Kasumi-1 (cell line): ENCODE results near the gene KATNB1.
"Not testable (repeated sequence)": the region's sequence is repeated elsewhere in the genome, so short reads cannot be mapped to it uniquely, and the experiment has no call there.

Experiments used
- DNase-seq, 2 experiments: peaks; one replicate each; lab custom pipeline; 2025; lab: John Stamatoyannopoulos, UW

KATNB1 gene

GRCh38 chr16:57773019-57773418, 37.4 kb downstream of the KATNB1 start:
- no peak for DNase-seq

DNA sequence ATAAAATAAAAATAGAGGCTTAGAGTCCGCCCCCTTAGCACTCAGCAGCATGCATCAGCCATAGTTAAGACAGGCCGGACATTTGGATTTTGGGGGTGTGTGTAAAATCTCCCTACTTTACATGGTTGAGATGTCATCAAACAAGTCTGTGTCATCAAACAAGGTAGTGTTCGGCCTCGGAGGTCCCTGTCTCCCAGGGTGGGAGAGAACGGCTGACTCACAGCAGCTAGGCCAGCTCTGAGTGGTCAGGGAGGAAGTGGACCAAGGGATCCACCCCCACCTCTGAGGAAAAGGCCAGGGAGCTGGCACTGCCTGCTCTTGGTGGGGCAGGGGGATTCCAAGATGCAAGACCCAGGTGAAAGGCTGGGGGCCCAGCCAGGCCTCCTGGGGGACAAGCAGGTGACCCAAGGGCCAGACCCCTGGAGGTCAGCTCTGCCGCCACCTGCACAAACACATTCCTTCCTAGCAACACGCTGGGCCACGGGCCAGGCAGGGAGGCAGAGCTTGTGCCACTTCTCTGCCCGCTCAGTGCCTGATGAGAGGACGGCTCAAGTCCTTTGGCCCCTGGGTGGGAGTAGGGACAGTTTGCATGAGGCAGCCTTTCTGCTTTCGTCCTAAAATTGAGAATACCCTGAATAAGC, 38.2 kb downstream of the KATNB1 start:
- no peak for DNase-seq

DNA sequence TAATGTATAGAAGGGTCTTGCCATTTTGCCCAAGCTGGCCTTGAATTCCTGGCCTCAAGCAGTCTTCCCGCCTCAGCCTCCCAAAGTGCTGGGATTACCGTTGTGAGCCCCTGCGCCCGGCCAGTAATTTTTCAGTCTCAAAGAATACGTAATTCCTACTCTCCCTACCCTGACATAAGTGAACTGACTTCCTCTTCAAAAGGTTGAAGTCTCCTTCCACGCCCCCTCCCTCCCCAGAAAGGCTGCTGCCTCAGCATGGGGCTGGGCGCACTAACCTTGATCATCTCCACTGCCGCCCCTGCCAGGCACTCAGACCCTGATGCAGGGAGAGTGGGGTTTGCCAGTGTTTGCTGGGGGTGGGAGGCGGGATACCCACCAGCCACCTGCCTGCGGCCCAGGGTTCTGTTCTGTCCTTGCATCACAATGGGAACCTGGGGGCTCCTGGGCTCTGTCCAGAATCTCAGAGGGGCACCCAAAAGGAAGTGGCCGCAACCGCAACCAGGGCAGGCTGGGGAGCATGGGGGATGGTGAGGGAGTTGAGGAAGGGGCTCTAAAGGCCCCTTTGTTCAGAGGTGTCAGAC, 39.2 kb downstream of the KATNB1 start:
- DNase-seq: no peak

DNA sequence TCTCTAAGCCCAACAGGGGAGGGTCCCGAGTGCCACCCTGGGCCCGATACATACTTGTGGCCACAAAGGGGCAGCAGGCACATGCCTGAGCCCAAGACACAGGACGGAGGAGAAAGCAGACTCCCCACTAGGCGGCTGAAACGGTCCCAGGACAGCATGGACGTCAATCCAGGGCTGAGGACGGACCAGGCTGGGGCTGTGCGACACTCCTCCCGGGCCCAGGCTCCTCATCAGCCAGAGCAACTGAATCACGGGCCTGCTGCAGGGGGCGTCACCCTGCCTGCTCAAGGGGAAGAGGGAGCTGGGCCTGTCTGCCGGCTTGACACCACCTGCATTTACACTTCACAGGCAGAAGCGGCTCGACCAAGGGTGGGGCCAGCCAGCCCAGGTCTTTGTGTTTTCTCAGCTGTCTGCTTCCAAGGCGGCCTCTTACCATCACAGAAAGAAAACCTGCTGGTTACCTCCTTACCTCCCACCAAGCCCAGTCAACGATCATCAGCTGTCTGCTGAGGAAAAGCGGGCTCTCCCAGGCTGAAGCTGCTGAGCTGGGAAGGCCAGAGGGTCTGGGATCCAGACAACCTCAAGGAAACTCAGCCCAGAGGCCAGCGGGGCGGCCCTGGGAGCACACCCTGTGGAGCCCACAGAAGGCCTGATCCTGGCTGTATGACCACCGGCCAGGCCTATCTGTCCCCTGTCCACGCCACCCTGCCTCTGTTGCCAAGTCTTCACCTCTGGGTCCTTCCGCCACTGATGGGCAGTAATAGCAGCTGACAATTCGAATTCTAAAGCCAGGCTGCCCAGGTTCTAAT, 40.3 kb downstream of the KATNB1 start:
- no peak for DNase-seq

- no peak for DNase-seq
Observed at GRCh38 chr16:57778658-57779057, 43.1 kb downstream of the KATNB1 start.

- not testable (repeated sequence) for DNase-seq
Observed at GRCh38 chr16:57779836-57780235, 44.3 kb downstream of the KATNB1 start.

DNA sequence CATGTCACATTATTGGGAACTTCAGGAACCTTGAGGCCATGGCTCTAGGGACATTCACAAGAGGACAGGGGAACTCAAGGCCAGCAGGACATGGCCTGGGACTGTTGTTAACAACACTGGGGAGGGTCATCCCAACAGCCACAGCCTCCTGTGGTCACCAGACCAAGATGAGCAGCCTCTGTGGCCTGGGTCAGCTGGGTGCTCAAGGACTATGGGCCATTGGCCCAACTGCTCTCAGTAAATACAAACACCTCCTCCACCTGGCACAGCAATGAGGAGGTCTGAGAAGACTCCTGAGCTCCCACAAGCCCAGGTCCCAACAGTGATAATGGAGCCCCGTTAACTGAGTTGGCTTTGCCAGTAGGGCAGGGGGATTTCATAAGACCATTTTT, 45.8 kb downstream of the KATNB1 start:
- DNase-seq: no peak

- DNase-seq: no peak
Observed at GRCh38 chr16:57781741-57782606, 46.4 kb downstream of the KATNB1 start.

- DNase-seq: not testable (repeated sequence)
Observed at GRCh38 chr16:57782607-57783055, 47.1 kb downstream of the KATNB1 start.

- DNase-seq: no peak
Observed at GRCh38 chr16:57783116-57783515, 47.5 kb downstream of the KATNB1 start.

DNA sequence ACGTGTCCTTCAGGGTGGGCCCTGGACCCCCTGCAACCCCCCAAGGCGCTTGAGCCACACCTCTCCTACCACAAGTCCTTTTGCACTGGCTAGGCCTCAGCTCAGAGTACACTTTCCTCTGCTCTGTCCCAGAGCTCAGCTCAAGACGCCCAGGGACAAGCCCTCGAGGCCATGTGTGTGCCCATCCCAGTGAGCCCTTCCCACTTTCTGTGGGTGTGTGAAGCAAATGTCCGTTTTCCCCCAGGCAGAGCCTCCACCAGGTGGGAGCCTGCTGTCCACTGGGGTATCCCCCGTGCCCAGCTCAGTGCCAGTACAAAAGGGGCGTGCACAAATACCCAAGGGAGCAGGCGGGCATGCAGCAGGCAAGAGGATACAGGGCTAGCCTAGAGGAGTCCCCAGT, 48.3 kb downstream of the KATNB1 start:
- DNase-seq: no peak

GRCh38 chr16:57784334-57784733, 48.8 kb downstream of the KATNB1 start:
- DNase-seq: no peak

- no peak for DNase-seq
Observed at GRCh38 chr16:57785385-57785784, 49.8 kb downstream of the KATNB1 start.

- no peak for DNase-seq
Observed at GRCh38 chr16:57785924-57786323, 50.4 kb downstream of the KATNB1 start.

GRCh38 chr16:57786632-57787518, 51.3 kb downstream of the KATNB1 start:
- no peak for DNase-seq

GRCh38 chr16:57787519-57787905, 51.9 kb downstream of the KATNB1 start:
- DNase-seq: no peak

DNA sequence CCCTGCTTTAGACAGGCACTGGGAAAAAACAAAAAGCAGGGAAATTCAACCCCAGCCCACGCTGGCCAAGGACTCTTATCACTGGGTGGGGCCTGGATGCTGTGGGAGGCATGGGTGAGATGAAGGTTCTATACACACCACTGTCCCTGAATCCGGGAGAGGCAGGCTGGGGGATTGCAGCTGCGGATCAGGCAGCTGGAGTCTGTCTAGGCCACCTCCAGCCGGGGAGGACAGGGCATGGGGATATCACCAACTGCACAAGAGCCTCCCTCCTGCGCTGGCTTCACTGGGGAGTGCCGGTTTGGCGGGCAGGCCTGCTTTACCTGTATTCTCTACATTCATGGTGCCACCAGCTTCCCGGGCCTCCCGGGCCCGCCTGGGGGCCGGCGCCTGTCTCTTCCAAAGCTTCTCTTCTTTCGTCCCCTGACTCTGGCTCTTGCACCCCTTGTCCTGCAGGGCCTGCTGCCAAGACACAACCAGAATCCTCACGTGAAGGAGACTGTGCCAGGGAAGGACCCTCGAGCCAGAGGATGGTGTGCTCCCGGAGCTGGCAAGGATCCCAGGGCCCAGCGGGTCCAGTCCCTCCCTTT, 52.8 kb downstream of the KATNB1 start:
- DNase-seq: no peak

DNA sequence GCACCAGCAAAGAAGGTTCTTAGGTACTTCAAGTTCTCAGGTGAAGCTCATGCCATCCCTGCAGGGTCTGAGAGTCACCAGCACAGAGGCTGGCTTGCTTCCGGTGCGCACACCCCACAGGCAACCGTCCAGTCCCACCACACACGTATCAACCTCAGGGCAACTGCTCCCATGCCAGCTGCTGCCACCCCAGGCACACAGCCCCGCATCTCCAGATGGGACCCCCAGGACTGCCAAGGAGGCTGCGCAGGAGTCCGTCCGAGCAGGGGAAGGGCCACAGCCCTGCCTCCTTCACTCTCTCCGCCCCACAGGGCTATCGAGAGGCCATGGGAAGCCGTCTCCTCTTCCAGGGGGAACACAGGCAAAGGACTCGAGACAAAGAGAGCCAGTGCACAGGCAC, 53.4 kb downstream of the KATNB1 start:
- DNase-seq: no peak

DNA sequence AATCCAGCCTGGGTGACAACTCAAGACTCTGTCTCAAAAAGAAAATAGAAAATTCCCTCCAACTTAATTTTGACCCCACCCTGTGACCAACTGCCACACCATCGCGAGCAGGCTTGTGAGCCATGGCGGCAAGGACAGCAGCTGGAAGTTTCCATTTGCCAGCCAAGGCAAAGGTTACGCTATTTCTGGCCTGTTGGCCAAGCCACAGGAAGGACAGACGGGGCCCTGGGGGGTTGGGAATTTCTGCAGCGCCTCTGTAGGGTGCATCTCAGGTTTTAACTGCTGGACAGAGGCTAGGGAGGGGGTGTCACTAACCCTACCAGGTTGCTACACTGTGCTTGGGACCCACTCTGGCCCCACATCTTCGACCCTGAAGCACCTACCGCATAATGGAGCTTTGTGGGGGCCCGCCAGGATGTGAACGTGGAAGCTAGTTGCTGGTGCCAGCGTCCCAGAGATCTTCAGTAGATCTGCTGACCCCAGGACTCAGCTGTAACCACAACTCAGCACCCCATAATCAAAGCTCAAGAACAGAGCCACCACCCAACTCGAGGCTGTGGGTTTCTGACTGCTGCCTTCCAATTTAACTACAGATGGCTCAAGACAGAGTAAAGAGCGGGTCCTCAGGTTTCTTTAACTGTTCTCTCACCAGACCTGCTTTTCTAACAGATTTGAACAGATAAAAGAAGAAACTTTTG, 55.8 kb downstream of the KATNB1 start:
- no peak for DNase-seq

DNA sequence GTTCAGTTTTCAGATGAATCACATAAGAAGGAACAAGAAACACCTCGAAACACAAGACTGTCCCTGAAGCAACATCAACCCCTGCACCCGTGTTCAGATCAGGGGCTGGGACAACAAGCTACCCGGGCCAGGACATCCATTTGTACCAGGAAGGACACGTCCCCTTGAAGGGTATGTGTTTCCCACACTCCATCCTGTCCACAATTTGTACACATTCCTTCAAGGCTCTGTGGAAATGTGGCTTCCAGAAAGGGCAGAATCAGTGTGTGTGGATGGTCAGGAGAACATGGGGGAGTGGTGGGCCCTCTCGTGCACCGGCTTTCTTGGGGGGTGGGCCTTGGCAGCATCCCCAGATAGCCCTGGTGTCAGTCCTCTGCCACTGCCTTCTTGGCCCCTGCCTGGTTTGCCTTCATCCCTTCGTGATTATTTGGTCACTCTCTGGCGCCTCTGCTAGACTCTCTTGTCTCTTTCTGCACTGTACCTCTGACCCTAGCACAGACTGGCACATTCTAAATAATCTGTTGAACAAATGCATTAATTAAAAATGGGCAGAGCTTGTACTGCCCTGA, 56.4 kb downstream of the KATNB1 start:
- DNase-seq: no peak
